ENCODE measurements around the gene GSTM5. TPM values are rescaled to one million over a fixed set of nuclear protein-coding genes. Genes with fewer than 3 reads are reported as not detected.

Gene GSTM5
- total and polyA plus RNA-seq, 2 donors (not counting 3 experiments of a cell fraction or from before 2014, with no cell fraction given), result 0.25 to 1.6 TPM

- TF ChIP-seq POLR2AphosphoS5 (IDR thresholded peaks at IDR 0.05; ENCODE audit: insufficient read depth, low read depth, low read length) (no peak), CTCF (IDR thresholded peaks at IDR 0.05; ENCODE audit: extremely low read depth in 1 of 2, insufficient read depth in 1 of 2, low read depth in 1 of 2, low read length in 2 of 2) (no peak), MAX (IDR thresholded peaks at IDR 0.05; ENCODE audit: insufficient read depth, insufficient read length) (no peak), EZH2 (IDR thresholded peaks at IDR 0.05; ENCODE audit: borderline replicate concordance, low read depth, low read length, severe bottlenecking) (no peak), GATA2 (IDR thresholded peaks at IDR 0.05; ENCODE audit: insufficient read depth, insufficient read length, low read depth, low read length) (no peak), POLR2A (IDR thresholded peaks at IDR 0.05; ENCODE audit: low read depth, low read length) (no peak), JUN (IDR thresholded peaks at IDR 0.05; ENCODE audit: borderline replicate concordance, insufficient read depth, insufficient read length, low read depth) (no peak), FOS (IDR thresholded peaks at IDR 0.05; ENCODE audit: borderline replicate concordance, insufficient read depth, low read length) (no peak), MYC (IDR thresholded peaks at IDR 0.05; ENCODE audit: low read depth, low read length) (no peak)
- intact Hi-C loops (cut with micrococcal nuclease), result loop anchor here (2.0 to 10.0 kb wide), 3 partner anchors 21 to 277 kb away; partner anchors contain the start of genes ATXN7L2, GSTM2 and GSTM3
- Histone ChIP-seq H3K9me1 (replicated peaks; ENCODE audit: control insufficient read depth, extremely low read depth, insufficient read depth, low read length) (no peaks in the 10 kb centered on the region), H3K9ac (replicated peaks; ENCODE audit: extremely low read depth, insufficient read depth, low read length) (no peak overlapping the region), H3K27ac (ENCODE audit: insufficient read depth, low read depth, low read length) (no peak overlapping the region), H3K4me2 (ENCODE audit: insufficient read depth, low read length) (no peak overlapping the region), H2AFZ (ENCODE audit: low read depth, low read length) (no peak overlapping the region), H3K4me1 (ENCODE audit: control insufficient read depth, extremely low read depth, insufficient read depth, low read length) (peaks cover 14% of the 10 kb centered on the region), H4K20me1 (replicated peaks; ENCODE audit: control insufficient read depth, extremely low read depth, insufficient read depth, low read length) (no peaks in the 10 kb centered on the region), H3K36me3 (ENCODE audit: control insufficient read depth in 2 of 2, extremely low read depth in 1 of 2, insufficient read depth in 2 of 2, low read length in 2 of 2) (no peaks in the 10 kb centered on the region), H3K4me3 (replicated peaks in 1 of 3; ENCODE audit: insufficient read depth in 1 of 3, low read depth in 1 of 3, low read length in 3 of 3) (no peak overlapping the region), H3K79me2 (ENCODE audit: control insufficient read depth, insufficient read depth, low read length) (no peaks in the 10 kb centered on the region), H3K27me3 (ENCODE audit: control insufficient read depth in 2 of 2, insufficient read depth in 2 of 2, low read length in 2 of 2) (no peaks in the 10 kb centered on the region), H3K9me3 (replicated peaks; ENCODE audit: control insufficient read depth, insufficient read depth, low read length) (no peaks in the 10 kb centered on the region)
- FAIRE-seq (no peak), DNase-seq (ENCODE audit: low read depth, low spot score) (no peak)
- POLR2A ChIA-PET, result no interaction called here
- BruUV-seq (replicated peaks), result no TSS peak
- dilution Hi-C loops (cut with MboI; ENCODE audit: extremely low pct_ligation_motif_present, low sequenced_read_pairs), result no loop called here
- CTCF ChIA-PET, result interaction anchor here (0.8 kb wide), 1 partner anchor 121 kb away, joined by 5 read pairs; no protein-coding TSS in a partner anchor
Measured at GRCh38 chr1:109761227-109762038, 49.4 kb downstream of the GSTM5 start.
